ENCODE data around the gene TBX3.
A peak's percentile ranks its signal among the peaks of the same experiment; 100 is the strongest.

TBX3 gene

DNA sequence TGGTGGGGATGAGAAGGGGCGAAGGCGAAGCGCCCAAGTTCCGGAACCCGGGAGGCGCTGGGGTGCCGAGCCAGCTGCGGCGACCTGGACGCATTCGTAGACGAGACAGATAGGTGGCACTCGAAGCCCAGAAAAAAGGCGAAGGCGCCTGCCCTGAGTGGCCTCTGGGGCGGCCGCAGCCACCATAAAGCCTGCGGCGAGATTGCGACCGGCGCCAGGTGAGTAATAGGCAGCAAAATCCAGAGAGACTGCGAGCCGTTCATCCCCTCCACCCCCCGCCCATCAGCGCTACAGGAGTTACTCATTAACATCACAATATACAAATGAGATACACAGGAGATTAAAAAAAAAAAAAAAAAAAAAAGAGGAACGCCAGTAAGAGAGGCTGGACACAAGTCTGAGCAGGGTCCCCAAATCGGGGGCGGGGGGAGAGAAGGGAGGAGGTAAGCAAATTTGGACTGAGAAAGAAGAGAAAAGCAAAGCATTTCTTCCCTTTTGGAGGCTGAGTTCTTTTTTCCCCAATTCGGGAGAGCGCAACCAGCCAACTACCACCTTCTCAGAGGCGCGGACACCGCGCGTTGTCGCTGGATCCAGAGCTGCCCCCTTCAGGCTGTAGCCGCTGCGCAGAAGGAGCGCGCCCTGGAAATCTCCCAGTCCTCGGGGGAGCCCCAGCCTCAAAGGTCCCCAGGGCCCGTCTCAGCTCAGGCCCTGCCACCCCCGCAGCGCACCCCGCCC is 15.7 kb downstream of the TBX3 start:
- DNase-seq (ENCODE audit: low spot score), result peak; percentile 86

DNA sequence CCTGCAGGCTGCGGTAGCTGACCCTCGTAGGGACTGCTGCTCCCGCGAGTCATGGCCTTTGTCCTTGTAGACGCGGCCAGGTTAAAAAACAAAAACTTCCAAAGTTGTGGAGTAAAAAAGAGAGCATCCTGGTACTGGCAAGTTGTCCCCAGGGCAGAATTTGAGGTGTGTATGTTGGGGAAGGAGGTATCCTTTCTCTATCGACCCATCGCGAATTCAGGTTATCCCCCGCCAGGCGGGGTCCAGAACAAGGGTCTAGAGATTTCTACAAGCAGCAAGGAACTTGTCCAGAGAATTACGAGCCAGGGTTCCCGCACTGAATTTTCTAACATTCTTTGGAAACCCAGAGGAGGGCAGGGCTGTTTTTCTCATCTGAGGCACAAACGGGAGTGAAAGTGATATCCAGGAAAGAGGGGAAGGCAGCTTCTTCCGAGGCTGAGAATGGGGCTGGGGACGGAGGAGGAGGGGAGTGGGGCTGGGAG is 16.3 kb downstream of the TBX3 start:
- no peak for DNase-seq (ENCODE audit: low spot score)

DNA sequence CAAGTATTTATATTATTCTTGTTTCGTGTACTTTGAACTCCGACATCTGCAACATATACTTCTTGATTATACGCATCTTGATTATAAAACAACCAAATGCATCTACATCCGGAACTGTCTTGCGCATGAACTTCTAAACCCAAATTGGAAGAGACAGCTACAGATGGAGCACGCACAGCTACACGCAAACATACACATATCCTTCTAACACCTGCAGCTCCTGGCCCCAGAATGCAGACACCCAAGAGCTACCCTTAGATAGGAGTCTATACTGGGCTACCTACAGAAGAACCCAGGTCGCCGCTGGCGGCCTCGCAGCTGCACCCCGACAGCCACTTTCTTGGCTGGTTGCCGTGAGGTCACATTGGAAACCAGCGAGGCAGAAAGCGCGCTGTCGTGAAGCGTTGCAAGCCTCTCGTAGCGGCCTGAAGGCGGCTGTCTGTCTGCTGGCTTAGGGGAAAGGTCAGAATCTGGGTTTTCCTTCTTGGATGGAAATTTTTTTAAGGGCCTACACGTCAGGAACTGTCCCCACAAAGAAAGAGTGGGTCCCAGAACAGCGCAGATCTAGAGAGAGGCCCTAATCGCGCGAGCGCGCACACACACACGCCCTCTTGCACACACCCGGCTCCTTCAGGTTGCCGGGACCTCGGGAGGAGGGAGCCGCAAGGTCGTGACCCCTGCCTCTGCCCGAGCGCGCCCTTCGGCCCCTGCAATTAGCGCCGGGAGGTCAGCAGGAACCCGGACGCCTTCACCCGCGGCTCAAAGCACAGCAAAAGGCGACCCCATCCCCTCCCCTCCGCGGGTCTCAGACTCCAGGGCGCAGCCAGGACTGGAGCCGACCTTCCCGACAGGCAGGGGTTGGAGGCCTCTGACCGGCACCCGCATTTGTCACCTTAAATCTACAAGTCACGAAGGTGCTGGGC is 17.0 kb downstream of the TBX3 start:
- peak; percentile 51 for DNase-seq (ENCODE audit: low spot score)

DNA sequence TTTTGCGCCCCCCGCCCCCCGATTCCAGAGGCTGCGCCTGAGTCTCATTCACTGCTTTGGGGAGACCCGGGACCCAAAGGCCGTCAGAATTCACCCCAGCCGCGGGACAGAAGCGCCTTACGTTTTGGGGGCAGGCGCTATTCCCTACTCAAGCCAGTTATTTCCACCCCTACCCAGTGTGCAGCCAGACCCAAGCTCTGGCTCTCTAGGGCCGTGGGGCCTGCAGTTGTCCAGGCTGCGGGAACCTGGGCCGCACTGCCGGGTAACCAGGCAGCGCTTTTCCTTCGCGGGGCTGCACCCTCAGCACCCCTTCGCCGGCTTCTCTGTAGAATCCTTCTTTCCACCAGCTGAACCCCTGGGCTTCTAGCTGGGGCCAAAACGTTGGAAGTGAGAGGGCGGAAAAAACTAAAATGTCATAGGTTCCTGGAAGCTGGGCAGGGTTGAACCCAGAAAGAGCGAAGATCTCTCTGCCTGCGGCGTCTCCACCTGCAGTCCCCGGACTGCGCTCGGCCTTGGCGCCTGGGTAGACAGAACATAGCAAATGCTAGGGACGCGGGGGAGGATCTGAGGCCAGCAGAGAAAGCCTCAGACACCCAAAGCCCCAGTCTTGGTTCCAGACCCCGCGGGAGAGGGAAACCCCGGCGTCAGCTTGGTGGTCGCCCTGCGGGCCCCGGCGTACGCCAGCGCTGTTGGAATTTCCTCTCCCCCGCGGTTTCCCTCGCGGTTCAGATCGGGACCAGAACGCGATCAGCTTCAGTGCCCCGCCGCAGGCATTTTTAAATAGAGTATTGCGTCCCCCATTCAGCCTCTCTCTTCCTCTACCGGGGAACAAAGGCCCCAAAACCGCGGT is 18.3 kb downstream of the TBX3 start:
- no peak for DNase-seq (ENCODE audit: low spot score)

DNA sequence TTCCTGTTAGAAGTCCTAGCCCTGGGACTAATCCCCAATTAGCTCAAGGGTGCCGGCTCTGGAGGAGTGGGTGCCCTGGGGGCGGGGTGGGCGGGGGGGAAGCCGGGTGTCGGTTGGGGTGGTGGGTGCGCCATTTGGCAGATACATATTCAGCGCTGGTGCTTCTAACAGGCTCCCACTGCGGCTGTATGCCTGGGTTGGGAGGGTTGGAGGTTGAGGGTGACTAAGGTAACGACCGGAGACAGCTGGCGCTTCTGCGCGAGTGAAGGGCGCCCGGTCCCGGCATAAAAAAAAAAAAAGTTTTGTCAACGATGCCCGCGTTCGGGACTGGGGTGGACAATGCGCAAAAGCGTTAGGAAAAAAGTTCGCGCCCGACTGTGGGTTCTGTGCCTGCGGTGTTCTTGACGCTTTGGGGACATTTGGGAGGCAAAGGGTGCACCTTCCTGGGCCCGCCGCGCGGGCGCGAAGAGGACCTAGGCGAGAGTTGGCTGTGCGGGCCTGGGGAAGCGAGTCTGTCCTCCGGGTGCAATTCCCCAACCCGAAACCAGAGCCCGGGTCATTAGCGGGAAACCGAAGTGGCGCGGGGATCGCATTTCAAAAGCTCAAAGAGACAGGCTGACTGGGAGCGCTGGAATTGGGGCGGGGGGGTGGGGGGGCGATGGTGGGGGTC is 19.2 kb downstream of the TBX3 start:
- DNase-seq (ENCODE audit: low spot score), result no peak

DNA sequence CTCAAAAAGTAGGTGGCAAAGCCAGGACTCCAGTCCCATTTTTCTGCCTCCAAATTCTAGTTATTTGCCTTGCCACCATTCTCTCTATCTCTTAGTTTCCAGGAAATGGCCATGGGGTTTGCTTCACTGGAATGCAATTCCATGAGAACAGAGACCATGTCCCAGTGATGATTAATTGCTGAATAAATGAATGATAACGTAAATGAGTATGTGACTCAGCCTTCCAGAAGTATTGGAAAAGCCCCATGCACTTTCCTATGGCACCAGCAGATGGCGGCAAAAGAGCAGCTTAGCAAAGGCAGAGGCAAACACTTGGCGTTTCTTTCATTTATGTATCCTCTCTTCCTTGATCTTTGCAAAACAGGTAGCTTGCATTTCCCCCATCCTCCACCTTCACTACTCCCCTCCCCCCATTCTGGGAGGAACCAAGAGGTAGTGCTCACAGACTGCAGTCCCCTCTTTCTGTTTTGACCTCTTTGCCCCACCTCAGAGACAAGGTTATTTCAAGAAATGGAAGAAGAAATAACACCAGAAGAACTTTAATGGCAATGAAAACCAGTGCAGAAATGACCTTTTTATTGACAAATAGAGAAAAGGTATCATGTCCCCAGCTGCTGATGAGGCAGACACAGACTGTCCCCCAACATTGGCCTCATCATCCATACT is 21.3 kb downstream of the TBX3 start:
- peak; percentile 67 for DNase-seq (ENCODE audit: low spot score)

DNA sequence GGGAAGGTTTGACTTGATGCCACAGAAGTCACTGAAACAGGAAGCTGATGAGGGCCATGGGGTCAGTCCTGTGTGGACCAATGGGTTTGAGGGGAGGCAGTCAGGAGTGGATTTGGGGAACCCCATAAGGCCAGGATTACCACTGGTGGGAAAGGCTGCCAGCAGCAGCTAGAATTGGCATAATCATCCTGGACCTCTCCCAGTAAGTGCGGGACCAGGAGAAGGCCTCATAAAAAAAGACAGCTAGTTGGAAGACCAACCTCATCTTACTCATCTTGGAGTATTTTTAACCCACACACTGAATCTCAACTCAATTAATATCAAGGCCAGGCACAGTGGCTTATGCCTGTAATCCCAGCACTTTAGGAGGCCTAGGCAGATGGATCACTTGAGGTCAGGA is 22.7 kb downstream of the TBX3 start:
- no peak for DNase-seq (ENCODE audit: low spot score)

DNA sequence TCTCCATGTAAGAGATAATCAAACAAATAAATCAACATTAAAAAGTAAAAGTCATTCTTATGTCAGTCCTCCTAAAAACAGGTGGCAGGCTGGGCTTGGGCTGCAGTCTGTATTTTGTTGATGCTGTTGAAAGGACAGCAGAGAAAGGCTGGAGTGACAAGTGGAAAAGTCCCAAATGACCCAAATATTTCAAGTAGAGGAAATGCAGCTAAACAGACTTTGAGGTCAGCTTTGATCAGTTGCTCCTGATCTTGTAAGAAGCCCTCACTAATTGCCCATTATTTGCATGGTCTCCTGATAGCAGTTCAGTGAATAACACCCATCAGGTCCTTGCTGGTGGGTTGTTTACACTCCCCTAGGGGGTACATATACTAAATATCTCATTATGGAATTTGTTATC is 24.9 kb downstream of the TBX3 start:
- DNase-seq (ENCODE audit: low spot score), result no peak

DNA sequence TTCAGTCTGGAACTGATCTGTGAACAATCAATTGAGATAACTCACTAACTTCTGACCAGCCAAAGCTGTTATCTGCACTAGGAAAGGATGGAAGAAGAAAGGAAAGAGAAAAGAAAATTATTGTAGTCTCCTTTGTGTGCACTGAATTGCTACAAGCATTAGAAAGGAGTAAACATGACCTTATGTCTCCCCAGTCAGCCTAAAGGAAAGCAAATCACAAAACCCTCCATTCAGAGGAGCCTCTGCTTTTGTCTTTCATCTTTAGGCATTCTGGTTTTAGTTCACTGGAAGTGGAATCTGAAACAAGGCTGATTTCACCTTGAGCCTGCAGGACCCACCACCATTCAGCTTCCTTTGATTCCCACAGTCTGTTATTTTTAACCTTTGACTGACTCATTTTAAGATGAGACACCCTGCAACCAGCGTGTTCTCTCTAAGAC is 26.0 kb downstream of the TBX3 start:
- no peak for DNase-seq (ENCODE audit: low spot score)

DNA sequence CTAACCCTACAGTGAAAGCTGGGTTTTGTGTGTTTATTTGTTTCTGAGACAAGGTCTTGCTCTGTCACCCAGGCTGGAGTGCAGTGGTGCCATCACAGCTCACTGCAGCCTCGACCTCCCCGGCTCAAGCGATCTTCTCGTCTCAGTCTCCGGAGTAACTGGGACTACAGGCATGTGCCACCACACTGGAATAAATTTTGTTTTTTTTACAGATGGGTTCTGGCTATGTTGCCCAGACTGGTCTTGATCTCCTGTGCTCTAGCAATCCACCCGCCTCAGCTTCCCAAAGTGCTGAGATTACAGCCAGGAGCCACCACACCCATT is 26.4 kb downstream of the TBX3 start:
- no peak for DNase-seq (ENCODE audit: low spot score)

DNA sequence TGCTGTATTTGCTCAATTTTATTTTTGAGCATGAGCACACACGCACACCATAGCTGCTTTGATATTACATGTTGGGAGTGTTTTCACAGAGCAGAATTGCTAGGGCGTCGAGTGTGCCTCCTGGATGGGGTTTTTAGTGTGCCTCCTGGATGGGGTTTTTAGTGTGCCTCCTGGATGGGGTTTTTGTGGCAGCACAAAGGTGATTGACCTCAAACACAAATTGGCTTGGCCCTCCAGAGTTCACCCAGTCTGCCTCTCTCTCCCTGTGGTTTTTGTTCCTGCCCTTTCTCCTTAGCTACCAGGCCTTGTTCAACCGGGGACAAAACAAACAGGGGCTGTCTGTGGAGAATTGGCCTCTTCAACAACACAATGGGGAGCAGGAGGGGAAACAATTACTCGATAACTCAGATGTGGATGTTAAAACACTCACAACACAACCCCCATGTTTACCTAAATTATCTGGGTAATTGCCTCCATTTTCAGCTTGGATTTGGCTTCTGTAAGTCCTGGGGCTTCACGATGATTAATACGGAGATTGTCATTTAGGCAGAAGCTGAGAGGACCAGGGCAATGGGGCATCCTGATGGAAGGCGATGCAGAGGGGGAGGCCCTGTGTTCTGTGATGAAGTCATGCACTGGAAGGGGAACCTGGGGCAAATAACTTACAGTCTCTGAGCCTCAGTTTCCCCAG is 26.9 kb downstream of the TBX3 start:
- DNase-seq (ENCODE audit: low spot score), result no peak

DNA sequence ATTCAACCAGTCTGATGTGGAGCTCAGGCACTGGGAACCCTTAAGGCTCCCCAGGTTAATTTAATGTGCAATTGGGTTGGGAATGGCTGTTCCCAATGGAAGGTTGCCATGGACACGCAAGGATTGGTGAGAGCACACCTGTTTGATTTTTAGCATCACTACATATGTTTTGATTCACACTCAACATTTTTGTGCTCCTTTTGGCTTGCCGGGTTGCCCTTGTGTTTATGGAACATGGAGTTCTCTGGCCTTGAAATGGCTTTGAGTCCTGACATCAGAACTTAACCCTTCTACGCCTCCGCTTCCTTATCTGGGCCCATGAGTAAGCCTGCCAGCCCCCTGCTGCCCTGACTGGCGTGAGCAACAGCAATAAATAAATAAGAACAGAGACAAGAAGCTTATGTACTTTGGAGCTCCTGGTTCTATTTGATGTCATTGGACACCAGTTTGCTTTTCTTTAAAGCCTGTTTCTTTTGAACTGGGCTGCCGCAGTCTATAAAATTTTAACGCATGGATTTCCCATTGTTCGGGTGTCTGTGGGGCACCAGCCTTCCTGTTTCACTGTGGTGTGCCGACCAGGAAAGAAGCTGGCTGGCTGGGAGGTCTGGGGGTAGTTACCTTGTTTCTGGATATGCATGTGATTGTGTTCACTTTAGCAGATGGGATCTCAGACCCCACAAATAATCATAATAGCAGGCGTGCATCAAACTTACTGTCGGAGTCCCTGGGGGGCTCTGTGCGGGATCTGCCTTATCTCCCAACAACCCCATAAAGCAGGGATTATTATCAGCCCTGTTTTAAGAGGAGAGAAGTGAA is 27.8 kb downstream of the TBX3 start:
- no peak for DNase-seq (ENCODE audit: low spot score)

DNA sequence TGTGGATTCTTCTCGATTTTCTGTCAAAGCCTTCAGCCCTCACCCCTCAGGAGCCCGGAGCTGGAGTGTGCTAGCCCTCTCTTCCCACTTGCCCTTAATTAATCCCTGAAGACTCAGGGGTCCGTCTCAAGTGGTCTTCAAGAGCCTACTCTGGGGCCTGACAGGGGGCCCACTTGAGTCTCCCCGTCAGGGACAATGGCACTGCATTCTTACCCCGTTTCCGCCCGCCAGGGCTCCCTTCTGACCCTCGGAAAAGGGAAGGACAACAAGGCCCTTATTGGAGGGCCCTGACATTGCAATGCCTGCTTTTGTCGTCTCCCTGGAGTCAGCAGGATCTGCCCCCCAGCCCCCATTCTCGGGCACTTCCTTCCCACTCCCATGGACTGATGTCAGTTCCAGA is 34.4 kb downstream of the TBX3 start:
- DNase-seq (ENCODE audit: low spot score), result no peak

DNA sequence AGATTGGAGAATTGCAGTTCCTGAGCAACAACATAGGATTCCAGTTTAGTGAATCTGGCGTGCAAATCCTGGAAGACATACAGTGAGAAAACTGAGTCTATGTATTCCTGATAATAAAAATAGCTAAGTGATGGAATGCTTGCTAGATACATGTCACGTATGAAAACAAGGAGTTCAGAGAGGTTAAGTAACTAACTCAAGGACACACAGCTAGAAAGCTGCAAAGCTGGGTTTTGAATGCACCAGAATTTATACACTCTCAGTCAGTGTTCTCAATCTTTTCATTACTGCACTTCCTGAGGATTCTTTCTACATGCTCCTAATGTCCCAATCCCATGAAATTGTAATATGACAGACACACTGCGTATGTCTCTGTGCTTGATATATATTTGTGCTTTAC is 35.3 kb downstream of the TBX3 start:
- DNase-seq (ENCODE audit: low spot score), result no peak

DNA sequence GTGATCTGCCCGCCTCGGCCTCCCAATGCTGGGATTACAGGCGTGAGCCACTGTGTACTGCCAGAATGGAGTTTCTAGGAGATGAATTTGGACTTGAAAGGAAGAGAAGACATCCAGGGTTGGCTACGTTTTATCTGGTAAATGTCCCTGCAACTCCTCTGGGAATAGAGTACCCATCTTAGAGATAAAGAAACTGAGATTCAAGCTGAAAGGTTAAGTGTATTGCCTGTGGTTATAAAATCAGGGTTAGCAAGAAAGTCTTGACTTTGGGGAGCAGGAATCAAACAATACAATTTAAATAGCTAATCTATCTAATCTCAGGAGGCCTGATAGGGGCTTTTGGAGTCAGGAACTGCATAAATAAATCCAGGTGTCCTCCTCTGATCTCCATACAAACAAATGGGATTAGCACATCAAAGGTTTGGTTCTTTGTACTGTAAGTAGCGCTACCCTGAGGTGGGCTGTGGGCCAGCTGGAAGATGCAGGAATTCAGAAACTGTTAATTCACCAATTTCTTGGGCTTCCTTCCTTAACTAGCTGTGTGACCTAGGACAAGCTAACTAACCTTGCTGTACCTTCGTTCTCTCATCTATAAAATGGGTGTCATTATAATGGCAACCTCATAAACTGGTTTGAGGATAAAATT is 45.1 kb downstream of the TBX3 start:
- DNase-seq (ENCODE audit: low spot score), result no peak

DNA sequence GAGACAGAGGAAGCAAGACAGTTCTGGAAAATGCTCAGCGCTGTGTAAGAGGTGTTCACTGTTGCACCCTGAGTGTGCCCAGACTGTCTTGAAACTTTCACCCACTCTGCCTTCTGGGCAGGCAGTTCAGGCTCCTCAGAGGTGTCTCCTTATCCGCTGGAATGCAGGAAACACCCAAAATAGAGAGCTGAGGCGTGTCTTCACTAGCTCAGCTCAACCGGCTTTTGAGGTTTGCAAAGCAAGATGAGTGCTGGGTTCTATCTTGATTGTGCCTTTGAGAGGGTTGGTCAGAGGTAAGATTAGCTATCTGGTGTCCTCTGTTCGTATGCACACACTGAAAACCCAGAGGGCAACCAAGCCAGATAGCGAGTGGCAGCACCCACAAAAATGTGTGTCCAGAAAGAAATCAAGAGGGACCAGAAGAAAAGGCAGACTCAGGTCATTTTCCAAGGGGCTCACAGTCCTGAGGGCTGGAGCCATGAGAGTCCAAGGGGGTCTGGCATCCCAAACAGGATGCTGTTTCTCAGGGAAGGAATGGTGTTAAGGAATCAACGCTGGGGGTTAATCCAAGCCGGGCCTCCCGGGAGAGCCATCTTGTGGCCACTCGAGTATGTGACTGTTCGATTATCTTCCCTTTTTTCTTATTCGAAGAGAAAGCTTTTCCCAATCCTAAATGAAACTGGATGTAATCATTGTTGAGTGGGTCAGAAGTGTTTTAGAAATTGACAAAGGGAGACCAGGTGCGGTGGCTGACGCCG is 47.1 kb downstream of the TBX3 start:
- DNase-seq (ENCODE audit: low spot score), result no peak

DNA sequence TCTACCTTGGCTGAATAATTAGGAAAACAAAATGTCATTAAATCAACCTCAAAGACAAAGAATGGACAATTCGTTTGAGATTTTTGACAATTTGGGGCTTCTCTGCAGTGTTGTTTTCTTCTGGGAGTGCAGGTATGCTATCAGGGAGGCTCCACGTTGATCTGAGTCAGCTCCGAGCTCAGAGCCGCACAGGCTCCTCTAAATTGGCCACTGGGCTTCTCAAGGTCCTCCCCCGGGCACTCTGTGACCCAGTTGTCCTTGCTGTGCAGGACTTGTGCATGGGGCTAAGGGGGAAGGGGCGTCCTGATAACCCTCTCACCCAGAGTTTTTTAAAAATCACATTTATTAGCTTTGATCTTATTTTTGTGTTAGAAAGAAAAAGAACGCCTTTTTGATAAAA is 52.7 kb downstream of the TBX3 start:
- no peak for DNase-seq (ENCODE audit: low spot score)

DNA sequence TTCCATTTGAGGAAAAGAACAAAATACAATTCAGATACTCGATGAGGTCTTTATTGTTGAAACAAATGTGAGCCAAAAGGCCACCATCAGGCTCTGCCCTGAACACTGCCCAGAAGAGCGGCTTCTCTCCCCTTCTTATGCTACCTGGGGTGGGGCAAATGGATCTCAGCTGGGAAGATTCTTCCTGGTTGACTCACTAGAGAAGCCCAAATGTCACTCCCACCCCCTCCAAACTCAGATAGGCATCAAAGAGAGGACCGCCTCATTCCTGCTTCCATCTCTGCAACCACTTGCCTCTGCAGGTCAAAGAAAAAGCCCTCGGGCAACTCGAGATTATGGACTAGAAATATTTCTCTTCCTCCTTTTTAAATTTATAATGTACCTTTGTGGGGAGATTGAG is 55.8 kb downstream of the TBX3 start:
- no peak for DNase-seq (ENCODE audit: low spot score)

Data from SK-N-DZ (cell line).